ENCODE data around the gene MRFAP1L1. TPM values are rescaled to one million over a fixed set of nuclear protein-coding genes. Genes with fewer than 3 reads are reported as not detected.

MRFAP1L1 gene
- total RNA-seq, 1 donor from 2014 or later, result 32.9 TPM

Other genes with a start within 250 kb of the MRFAP1L1 start
- not detected for gene PPP2R2C, start 237.3 kb downstream of the MRFAP1L1 start, total RNA-seq
- 4.2 TPM for gene MAN2B2, start 134.7 kb downstream of the MRFAP1L1 start, total RNA-seq
- 83.0 TPM for gene MRFAP1, start 69.2 kb downstream of the MRFAP1L1 start, total RNA-seq
- gene S100P, start 16.0 kb downstream of the MRFAP1L1 start, total RNA-seq, result 0.52 TPM
- 6.3 TPM for gene BLOC1S4, start 6.3 kb upstream of the MRFAP1L1 start, total RNA-seq
- gene KIAA0232, start 72.9 kb upstream of the MRFAP1L1 start, total RNA-seq, result 12.5 TPM
- 40.2 TPM for gene TBC1D14, start 200.0 kb upstream of the MRFAP1L1 start, total RNA-seq

Data from skeletal muscle tissue (tissue), 1 donor.